Measurements from ENCODE around the gene BTRC. TPM values are rescaled to one million over a fixed set of nuclear protein-coding genes. Genes with fewer than 3 reads are reported as not detected.

The BTRC gene
- total RNA-seq, 4 donors from 2014 or later = 9.7 to 16.8 (median 10.7) TPM

DNA sequence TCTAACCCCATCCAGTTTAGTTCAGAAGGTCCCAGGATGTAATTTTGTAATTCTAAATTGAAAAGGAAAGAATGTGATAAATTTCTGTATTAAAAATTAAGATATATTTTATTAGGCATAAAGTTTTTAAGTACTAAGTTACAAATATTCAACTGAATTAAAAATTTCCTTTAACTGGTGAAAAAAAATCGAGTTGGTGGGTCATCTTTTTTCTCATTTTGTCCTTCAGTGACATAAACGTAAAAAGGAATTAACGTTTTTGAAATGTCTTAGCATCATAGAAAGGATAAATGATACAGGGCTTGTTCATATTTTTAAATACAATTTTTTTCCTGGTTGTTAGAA lies 88.5 kb downstream of the BTRC start:
- TF ChIP-seq, protein P1, sequence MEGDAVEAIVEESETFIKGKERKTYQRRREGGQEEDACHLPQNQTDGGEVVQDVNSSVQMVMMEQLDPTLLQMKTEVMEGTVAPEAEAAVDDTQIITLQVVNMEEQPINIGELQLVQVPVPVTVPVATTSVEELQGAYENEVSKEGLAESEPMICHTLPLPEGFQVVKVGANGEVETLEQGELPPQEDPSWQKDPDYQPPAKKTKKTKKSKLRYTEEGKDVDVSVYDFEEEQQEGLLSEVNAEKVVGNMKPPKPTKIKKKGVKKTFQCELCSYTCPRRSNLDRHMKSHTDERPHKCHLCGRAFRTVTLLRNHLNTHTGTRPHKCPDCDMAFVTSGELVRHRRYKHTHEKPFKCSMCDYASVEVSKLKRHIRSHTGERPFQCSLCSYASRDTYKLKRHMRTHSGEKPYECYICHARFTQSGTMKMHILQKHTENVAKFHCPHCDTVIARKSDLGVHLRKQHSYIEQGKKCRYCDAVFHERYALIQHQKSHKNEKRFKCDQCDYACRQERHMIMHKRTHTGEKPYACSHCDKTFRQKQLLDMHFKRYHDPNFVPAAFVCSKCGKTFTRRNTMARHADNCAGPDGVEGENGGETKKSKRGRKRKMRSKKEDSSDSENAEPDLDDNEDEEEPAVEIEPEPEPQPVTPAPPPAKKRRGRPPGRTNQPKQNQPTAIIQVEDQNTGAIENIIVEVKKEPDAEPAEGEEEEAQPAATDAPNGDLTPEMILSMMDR (IDR thresholded peaks at IDR 0.05; ENCODE audit: low read depth) = no peak

DNA sequence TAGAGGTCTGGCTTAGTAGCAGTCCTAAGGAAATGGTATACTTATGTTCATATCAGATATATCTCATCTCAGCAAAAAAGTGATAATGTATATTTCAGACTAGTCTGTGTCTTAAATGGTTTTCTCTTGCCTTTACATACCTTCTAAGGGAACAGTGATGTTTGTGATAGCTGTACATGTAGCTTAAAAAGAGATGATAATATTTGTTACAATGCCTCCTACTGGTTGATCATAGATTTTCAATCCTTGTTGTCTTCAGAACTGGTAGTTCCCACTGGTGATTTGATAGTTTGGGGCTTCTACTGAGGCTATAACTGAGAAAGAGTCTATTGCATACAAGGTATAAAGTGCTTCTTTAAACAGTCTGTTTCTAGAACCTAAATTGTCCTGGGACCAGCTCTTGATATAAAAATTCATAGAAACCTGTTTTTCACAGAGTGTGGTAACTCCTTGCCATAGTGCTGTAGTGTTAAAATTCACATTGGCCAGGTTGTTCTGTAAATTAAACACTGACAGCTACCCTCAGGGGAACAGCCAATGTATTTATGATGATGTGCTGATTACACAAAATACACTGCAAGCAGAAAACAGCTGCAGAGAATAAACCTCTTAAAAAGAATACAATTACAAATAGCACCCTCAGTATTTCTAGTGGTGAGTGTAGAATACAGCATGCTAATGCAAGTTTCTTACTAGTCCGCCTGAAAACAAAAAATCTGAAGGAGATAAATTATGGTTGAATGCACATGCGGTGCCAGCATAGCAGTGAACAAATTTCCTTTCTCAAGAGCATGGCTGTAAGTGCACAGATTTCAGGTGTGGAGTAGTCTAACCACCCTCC lies 90.3 kb downstream of the BTRC start:
- TF ChIP-seq, protein P1 (IDR thresholded peaks at IDR 0.05; ENCODE audit: low read depth) = no peak

DNA sequence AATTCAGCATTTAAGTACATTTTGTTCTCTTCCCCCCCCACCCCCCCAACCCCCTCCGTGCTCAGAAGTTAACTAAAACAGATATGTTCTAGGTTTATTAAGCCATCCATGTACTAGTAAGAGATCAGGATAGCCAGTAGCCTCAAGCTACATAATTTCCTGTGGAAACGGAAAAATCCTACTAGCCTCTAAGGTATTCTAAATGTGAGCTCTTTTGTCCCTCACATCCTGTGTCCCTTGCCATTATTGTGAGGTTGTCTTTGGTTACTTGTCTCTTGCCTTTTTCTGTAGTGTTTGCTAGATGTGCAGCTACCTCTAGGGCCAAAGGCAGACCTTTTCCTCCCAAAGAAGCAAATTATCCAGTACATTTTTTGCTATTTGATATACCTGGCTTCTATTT lies 92.1 kb downstream of the BTRC start:
- TF ChIP-seq, protein P1 (IDR thresholded peaks at IDR 0.05; ENCODE audit: low read depth) = no peak

DNA sequence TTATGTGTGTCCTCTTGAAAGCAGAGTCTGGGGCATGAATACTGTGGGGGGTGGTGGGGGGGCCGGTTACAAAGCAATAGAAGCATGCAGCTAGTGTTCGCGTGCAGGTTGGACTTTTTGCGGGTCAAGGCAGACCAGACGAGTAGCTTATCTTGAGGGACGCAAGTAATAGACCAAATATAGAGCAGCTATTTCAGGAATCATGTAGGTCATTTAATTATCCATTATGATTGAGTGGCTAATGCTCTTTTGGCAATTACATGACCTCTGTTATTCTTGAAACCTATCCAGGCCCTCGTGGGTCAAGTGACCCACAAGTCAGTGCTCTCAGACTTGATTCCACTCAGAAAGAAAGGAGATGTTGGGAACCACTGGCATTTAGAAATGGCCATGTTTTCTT lies 93.0 kb downstream of the BTRC start:
- TF ChIP-seq, protein P1 (IDR thresholded peaks at IDR 0.05; ENCODE audit: low read depth) = no peak

DNA sequence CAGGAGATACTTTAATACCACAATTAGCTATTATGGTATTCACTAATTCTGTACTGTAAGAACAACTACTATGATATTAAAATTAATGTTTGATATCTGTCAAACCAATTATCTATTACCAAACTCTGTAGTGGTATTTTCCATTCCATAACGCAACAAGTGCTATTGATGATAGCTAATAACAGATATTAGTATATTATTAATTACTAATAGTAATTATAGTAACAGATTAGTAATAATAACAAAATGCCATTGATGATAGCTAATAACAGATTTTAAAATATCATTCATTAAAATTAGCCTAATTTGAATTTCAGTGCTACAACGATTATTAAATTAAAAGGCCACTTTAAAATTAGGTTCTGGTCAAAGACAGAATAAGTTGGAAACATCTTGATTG lies 93.5 kb downstream of the BTRC start:
- TF ChIP-seq, protein P1 (IDR thresholded peaks at IDR 0.05; ENCODE audit: low read depth) = no peak

DNA sequence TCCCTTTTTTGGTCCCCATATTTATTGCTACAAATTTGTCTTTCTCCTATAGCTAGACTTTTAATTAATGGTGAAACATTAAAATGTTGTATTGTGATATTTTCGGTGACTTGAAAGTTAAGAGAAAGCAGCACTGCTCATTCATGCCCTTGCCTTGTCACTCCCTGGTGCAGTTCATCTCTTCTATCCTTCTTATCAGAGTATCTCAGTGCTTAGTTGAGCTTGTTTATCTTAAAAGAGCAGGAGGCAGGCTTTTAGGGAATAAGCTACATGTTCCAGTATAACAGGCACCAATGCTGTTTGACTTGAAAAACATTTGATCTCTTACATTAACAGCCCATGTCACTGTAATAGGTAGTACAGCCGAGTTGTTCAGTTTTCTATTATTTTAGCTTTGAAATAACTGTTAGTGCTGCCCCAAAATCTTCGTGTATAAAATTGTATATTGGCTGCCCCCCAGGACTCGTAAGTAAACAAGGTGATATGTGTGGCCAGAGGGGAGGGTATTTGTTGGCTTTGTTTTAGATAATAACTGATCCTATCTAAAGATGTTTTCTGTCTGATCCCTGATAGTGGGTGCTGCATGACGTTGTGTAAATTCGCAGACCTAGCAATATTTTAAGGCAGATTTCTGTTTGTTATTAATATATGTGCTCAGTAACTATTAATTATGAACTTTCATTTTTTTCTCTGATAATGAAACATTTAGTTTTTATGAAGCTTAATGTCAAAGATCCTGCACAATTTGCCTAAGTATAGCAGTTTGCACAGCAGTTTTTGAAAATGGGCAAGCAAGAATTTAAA lies 96.5 kb downstream of the BTRC start:
- TF ChIP-seq, protein P1 (IDR thresholded peaks at IDR 0.05; ENCODE audit: low read depth) = no peak

DNA sequence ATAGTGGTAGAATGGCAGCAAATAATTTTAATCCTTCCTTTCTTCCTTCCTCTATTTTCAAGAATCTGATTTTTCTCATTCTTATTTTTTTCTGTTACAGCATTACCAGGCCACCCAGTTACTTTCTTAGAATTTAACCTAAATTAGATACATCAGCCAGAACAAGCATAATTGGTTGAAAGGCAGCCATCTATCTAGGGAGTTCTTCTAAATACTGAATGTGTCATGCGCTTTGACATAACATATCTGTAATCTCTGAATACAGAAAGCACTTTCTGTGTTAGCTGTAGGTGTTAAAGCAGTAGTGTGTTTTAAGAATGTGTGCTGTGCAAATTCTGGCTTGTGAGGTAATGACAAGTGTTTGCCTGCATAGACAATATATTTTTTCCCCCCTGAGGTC lies 97.3 kb downstream of the BTRC start:
- TF ChIP-seq, protein P1 (IDR thresholded peaks at IDR 0.05; ENCODE audit: low read depth) = no peak

All from subcutaneous adipose tissue (tissue), 4 donors.